Epithelial cell of esophagus (primary cell): Measurements from ENCODE around the gene MACROD2.

Experiments
- DNase-seq: peaks from one replicate; pipeline ENCODE4 v3.0.0; 2010; ENCODE audit warnings: low read depth
- H3K4me3 ChIP-seq: 2 replicates; pipeline ENCODE4 v1.5.1; 2011; ENCODE audit warnings: mild to moderate bottlenecking, low read length, control low read depth
- TF ChIP-seq, protein P1 (sequence below): IDR thresholded peaks from 2 replicates; pipeline ENCODE4 v1.5.1; 2011; ENCODE audit warnings: low read depth, mild to moderate bottlenecking, low read length, control low read depth, inconsistent platforms; ENCODE audit not compliant: insufficient read depth; ENCODE audit errors: missing control alignments

Gene MACROD2

DNA sequence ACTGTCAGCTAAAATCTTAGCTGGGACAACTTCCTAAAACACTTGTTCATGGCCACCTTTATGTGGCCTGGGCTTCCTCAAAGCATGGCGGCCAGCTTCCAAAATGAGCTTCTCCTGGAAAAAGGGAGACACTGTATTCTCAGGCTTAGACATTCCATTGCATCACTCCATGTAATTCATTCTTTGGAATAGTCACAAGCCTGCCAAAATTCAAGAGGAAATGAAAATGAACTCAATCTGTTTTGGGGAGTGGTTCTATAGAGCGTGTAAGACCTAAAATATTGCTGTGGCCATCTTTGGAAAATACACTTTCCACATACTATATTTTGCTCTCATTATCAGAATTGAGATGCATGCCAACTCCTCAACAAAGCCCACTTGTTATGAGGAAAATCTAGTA, 1890.9 kb downstream of the MACROD2 start:
- DNase-seq, result no peak
- no peak overlapping the region for H3K4me3 ChIP-seq
- TF ChIP-seq, protein P1, sequence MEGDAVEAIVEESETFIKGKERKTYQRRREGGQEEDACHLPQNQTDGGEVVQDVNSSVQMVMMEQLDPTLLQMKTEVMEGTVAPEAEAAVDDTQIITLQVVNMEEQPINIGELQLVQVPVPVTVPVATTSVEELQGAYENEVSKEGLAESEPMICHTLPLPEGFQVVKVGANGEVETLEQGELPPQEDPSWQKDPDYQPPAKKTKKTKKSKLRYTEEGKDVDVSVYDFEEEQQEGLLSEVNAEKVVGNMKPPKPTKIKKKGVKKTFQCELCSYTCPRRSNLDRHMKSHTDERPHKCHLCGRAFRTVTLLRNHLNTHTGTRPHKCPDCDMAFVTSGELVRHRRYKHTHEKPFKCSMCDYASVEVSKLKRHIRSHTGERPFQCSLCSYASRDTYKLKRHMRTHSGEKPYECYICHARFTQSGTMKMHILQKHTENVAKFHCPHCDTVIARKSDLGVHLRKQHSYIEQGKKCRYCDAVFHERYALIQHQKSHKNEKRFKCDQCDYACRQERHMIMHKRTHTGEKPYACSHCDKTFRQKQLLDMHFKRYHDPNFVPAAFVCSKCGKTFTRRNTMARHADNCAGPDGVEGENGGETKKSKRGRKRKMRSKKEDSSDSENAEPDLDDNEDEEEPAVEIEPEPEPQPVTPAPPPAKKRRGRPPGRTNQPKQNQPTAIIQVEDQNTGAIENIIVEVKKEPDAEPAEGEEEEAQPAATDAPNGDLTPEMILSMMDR, result no peak

GRCh38 chr20:15887387-15887786, 1892.1 kb downstream of the MACROD2 start:
- TF ChIP-seq, protein P1, result no peak
- no peak for DNase-seq
- H3K4me3 ChIP-seq, result no peak overlapping the region

DNA sequence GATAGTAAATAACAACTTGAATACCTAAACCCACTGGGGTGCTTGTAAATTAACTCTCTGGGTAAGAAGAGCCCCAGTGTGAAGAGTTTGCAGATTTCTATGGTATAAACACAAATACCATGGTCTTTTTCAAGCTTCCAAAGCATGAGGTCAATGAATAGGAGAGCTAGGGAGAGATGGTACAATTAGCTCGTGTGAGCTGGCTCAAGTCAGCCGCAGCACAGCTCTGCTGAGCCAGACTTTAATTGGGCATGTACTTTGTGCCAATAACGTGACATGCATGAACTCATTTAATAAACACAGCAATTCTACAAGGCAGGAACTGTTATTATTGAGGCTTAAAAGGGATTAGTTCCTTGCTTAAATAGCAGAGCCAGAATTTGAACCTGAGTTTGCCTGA, 1893.7 kb downstream of the MACROD2 start:
- no peak overlapping the region for H3K4me3 ChIP-seq
- TF ChIP-seq, protein P1, result no peak
- no peak for DNase-seq

GRCh38 chr20:15889514-15890256, 1894.4 kb downstream of the MACROD2 start:
- TF ChIP-seq, protein P1, result no peak
- no peak overlapping the region for H3K4me3 ChIP-seq
- no peak for DNase-seq

DNA sequence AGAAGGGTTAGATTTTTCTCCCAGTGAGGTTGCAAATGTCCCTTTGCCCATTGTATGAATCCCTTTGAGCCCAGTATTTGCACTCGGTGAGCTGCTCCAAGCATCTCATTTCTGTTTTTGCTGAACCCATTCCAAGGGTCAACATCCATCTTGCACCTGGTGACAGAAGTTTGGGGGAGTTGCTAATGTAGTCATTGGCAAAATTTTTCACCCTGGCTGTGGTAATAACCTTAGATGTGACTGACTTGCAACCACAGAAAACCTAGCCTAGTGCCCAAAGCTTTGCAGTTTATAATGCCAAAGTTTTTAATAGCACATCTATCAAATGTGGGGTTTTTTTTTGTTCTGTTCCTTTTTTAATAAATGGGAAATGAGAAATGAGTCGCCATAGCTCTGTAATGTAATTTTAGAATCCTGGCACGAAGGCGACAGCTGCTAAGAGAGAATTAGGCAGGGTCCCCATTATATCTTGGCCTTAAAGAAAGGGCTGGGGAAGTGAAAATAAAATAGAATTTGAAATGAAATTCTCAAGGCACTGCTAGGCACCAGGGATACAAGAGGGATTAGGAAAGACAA, 1895.2 kb downstream of the MACROD2 start:
- TF ChIP-seq, protein P1, result no peak
- no peak overlapping the region for H3K4me3 ChIP-seq
- DNase-seq, result no peak

DNA sequence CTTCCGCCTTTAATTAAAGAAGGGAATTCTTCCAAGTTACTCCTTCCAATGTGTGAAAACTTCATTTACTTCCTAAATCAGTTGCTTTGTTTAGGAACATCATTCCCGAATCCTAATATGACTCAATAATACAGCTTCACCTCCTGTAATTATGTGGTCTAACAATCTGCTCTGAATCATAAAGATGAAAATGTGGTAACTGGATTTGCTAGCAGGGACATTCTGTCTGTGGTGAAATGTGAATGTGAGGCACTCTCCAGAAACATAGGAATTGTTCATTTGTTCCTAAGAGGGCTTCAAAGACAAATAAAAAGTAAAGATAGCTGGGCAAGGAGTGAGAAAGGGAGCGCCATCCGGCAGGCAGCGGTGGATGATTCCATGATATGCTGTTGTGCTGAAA, 1899.8 kb downstream of the MACROD2 start:
- no peak for DNase-seq
- TF ChIP-seq, protein P1, result no peak
- H3K4me3 ChIP-seq, result no peak overlapping the region

- no peak overlapping the region for H3K4me3 ChIP-seq
- no peak for DNase-seq
- TF ChIP-seq, protein P1, result no peak
Observed at GRCh38 chr20:15895560-15896084, 1900.3 kb downstream of the MACROD2 start.
